HepG2 (cell line): ENCODE results near the gene SNAI3. TPM values are rescaled to one million over a fixed set of nuclear protein-coding genes. Genes with fewer than 3 reads are reported as not detected.

Experiments used
- JARID2 ChIP-seq: sonication (generic); formaldehyde crosslinking; IDR thresholded peaks from 2 replicates; pipeline ENCODE4 v1.8.1; 2023; ENCODE audit warnings: missing genetic modification reagents, inconsistent platforms; ENCODE audit not compliant: insufficient replicate concordance
- LCORL ChIP-seq, 2 experiments: fragments of 450-650 bp in 1 of 2; sonication (generic) in 1 of 2; formaldehyde crosslinking in 1 of 2; IDR thresholded peaks; 2 replicates each; pipeline versions ENCODE4 v1.5.0 to v1.6.1; 2017 to 2020; ENCODE audit warnings: antibody characterized with exemption in 1 of 2, missing genetic modification reagents in 1 of 2
- NR3C1 ChIP-seq: sonication (generic); formaldehyde crosslinking; IDR thresholded peaks from 2 replicates; pipeline ENCODE4 v1.4.0; 2020; ENCODE audit warnings: missing genetic modification reagents
- PCBP1 ChIP-seq: fragments of 200-400 bp; formaldehyde crosslinking; IDR thresholded peaks from 2 replicates; pipeline ENCODE4 v1.6.1; 2017; ENCODE audit warnings: mild to moderate bottlenecking, low read depth, low read length, borderline replicate concordance
- RBFOX2 ChIP-seq: fragments of 200-400 bp; formaldehyde crosslinking; IDR thresholded peaks from 2 replicates; pipeline ENCODE4 v1.6.1; 2017; ENCODE audit warnings: low read depth, mild to moderate bottlenecking, low read length
- RCOR2 ChIP-seq: IDR thresholded peaks from 2 replicates; pipeline ENCODE4 v1.6.1; 2016; ENCODE audit warnings: missing biosample characterization, missing genetic modification reagents
- RXRB ChIP-seq: IDR thresholded peaks from 2 replicates; pipeline ENCODE4 v1.6.1; 2016; ENCODE audit warnings: borderline replicate concordance, missing genetic modification reagents, missing compliant biosample characterization
- SRSF9 ChIP-seq: fragments of 200-400 bp; formaldehyde crosslinking; IDR thresholded peaks from 2 replicates; pipeline ENCODE4 v1.6.1; 2018; ENCODE audit warnings: borderline replicate concordance, mild to moderate bottlenecking, low read depth, low read length; ENCODE audit not compliant: insufficient read depth, poor library complexity, severe bottlenecking
- THAP11 ChIP-seq: IDR thresholded peaks from 2 replicates; pipeline ENCODE4 v1.6.1; 2016; ENCODE audit warnings: missing biosample characterization, missing genetic modification reagents
- ZKSCAN1 ChIP-seq: fragments of 150-350 bp; IDR thresholded peaks from 2 replicates; pipeline ENCODE4 v1.6.1; 2014; ENCODE audit warnings: low read length
- ZMYM4 ChIP-seq: sonication (generic); formaldehyde crosslinking; IDR thresholded peaks from 2 replicates; pipeline ENCODE4 v1.8.1; 2023; ENCODE audit warnings: mild to moderate bottlenecking, missing genetic modification reagents
- ZNF207 ChIP-seq: fragments of 450-650 bp; IDR thresholded peaks from 2 replicates; pipeline ENCODE4 v1.6.1; 2016; ENCODE audit warnings: antibody characterized with exemption, borderline replicate concordance
- ZNF460 ChIP-seq: sonication (generic); formaldehyde crosslinking; IDR thresholded peaks from 2 replicates; pipeline ENCODE4 v1.5.1; 2020; ENCODE audit warnings: missing genetic modification reagents, mild to moderate bottlenecking, borderline replicate concordance
- ZNF615 ChIP-seq: sonication (generic); formaldehyde crosslinking; IDR thresholded peaks from 2 replicates; pipeline ENCODE4 v1.5.0; 2020; ENCODE audit warnings: mild to moderate bottlenecking, missing genetic modification reagents, borderline replicate concordance
- ZNF780A ChIP-seq: sonication (generic); formaldehyde crosslinking; IDR thresholded peaks from 2 replicates; pipeline ENCODE4 v1.8.0; 2022; ENCODE audit warnings: mild to moderate bottlenecking, missing genetic modification reagents, moderate library complexity
- polyA plus RNA-seq, 8 experiments: library from polyadenylated mRNA; depleted of rRNA in 3 of 8; stranded (reverse) in 7 of 8; unstranded in 1 of 8; fragments of >200 nt; fragmentation: Illumina TruSeq in 4 of 8; extraction: Trizol in 4 of 8; gene quantifications; 2 replicates each; pipeline versions ENCODE4 v1.2.1 to v1.2.3, GENCODE V29; 2011 to 2016; ENCODE audit warnings: low read depth in 4 of 8, missing spikeins in 1 of 8, mixed read lengths in 1 of 8; ENCODE audit not compliant: insufficient read depth in 1 of 8
- total RNA-seq, 5 experiments: library from RNA; depleted of rRNA; stranded (reverse); fragments of >200 nt; fragmentation: Illumina TruSeq; extraction: Trizol; gene quantifications; 2 replicates each; pipeline ENCODE4 v1.2.3, GENCODE V29; 2016; ENCODE audit warnings: low read depth in 1 of 5
- TF ChIP-seq, protein P1 (sequence below): sonication (generic); formaldehyde crosslinking; IDR thresholded peaks from 2 replicates; pipeline ENCODE4 v1.8.1; 2022; ENCODE audit warnings: mild to moderate bottlenecking, missing genetic modification reagents
- TF ChIP-seq, protein P2 (sequence below): sonication (generic); formaldehyde crosslinking; IDR thresholded peaks from 2 replicates; pipeline ENCODE4 v1.8.0; 2022; ENCODE audit warnings: mild to moderate bottlenecking, missing genetic modification reagents
- TF ChIP-seq, protein P3 (sequence below): sonication (generic); formaldehyde crosslinking; IDR thresholded peaks from 2 replicates; pipeline ENCODE4 v1.4.0; 2020; ENCODE audit warnings: missing genetic modification reagents, borderline replicate concordance
- TF ChIP-seq, protein P4 (sequence below): sonication (generic); formaldehyde crosslinking; conservative IDR thresholded peaks from 2 replicates; pipeline ENCODE4 v1.4.0; 2020; ENCODE audit warnings: missing genetic modification reagents

Gene SNAI3
- total and polyA plus RNA-seq, 2 of the 13 experiments (the other 11 are each of a cell fraction or from before 2014, with no cell fraction given), result 0.09 to 0.18 TPM

DNA sequence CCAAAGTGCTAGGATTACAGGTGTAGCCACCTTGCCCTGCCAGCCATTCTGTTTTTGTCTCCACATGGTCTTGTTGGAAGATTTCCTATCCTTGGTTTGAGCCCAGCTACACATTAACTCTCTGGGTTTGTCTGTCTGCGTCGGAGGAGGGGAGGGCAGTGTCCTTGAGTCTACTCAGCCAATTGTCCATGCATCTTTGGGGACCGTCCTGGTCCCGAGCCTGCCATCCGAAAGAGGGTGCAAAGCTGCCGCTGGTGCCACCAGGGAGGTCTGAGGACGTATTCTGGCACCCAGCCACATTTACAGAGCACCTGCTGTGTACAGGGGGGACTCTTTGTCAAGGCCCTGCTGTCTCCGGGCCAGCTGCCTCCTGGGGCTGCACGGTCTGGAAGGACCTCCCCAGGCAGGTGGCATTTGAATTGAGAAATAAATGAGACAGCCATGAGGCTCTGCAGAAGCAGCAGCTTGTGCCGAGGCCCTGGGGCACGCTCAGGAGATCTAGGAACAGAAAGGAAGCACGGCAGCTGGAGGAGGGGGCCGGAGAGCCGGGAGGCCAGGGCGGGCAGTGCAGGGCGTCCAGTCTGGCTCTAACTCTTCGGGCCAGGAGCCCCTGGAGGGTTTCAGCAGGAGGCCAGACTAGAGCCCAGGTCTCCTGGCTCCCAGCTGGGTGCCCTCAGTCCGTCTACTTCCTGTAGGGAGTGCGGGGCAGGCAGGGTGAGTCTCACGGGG, 36.9 kb downstream of the SNAI3 start (continued):
- TF ChIP-seq, protein P1, sequence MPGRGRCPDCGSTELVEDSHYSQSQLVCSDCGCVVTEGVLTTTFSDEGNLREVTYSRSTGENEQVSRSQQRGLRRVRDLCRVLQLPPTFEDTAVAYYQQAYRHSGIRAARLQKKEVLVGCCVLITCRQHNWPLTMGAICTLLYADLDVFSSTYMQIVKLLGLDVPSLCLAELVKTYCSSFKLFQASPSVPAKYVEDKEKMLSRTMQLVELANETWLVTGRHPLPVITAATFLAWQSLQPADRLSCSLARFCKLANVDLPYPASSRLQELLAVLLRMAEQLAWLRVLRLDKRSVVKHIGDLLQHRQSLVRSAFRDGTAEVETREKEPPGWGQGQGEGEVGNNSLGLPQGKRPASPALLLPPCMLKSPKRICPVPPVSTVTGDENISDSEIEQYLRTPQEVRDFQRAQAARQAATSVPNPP (CRISPR knock-in tag), result no peak
- TF ChIP-seq, protein P2, sequence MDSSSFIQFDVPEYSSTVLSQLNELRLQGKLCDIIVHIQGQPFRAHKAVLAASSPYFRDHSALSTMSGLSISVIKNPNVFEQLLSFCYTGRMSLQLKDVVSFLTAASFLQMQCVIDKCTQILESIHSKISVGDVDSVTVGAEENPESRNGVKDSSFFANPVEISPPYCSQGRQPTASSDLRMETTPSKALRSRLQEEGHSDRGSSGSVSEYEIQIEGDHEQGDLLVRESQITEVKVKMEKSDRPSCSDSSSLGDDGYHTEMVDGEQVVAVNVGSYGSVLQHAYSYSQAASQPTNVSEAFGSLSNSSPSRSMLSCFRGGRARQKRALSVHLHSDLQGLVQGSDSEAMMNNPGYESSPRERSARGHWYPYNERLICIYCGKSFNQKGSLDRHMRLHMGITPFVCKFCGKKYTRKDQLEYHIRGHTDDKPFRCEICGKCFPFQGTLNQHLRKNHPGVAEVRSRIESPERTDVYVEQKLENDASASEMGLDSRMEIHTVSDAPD (CRISPR knock-in tag), result no peak
- TF ChIP-seq ZNF615 (CRISPR knock-in tag) (no peak), ZNF207 (no peak), NR3C1 (CRISPR knock-in tag) (no peak), THAP11 (CRISPR knock-in tag) (no peak; the same call in 1 of the 2 replicates), LCORL (IDR thresholded peaks at IDR 0.05) (no peak), LCORL (CRISPR knock-in tag; IDR thresholded peaks at IDR 0.05) (peak; percentile 67), SRSF9 (no peak), PCBP1 (no peak), RXRB (CRISPR knock-in tag) (no peak), RCOR2 (CRISPR knock-in tag) (no peak), ZNF780A (CRISPR knock-in tag) (no peak), JARID2 (CRISPR knock-in tag) (no peak), ZNF460 (CRISPR knock-in tag) (0 out of 2 replicates have a peak, but pooled peaks have one; percentile 15), RBFOX2 (no peak), ZMYM4 (CRISPR knock-in tag) (no peak), ZKSCAN1 (no peak)
- TF ChIP-seq, protein P3, sequence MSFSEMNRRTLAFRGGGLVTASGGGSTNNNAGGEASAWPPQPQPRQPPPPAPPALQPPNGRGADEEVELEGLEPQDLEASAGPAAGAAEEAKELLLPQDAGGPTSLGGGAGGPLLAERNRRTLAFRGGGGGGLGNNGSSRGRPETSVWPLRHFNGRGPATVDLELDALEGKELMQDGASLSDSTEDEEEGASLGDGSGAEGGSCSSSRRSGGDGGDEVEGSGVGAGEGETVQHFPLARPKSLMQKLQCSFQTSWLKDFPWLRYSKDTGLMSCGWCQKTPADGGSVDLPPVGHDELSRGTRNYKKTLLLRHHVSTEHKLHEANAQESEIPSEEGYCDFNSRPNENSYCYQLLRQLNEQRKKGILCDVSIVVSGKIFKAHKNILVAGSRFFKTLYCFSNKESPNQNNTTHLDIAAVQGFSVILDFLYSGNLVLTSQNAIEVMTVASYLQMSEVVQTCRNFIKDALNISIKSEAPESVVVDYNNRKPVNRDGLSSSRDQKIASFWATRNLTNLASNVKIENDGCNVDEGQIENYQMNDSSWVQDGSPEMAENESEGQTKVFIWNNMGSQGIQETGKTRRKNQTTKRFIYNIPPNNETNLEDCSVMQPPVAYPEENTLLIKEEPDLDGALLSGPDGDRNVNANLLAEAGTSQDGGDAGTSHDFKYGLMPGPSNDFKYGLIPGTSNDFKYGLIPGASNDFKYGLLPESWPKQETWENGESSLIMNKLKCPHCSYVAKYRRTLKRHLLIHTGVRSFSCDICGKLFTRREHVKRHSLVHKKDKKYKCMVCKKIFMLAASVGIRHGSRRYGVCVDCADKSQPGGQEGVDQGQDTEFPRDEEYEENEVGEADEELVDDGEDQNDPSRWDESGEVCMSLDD (CRISPR knock-in tag), result no peak
- TF ChIP-seq, protein P4, sequence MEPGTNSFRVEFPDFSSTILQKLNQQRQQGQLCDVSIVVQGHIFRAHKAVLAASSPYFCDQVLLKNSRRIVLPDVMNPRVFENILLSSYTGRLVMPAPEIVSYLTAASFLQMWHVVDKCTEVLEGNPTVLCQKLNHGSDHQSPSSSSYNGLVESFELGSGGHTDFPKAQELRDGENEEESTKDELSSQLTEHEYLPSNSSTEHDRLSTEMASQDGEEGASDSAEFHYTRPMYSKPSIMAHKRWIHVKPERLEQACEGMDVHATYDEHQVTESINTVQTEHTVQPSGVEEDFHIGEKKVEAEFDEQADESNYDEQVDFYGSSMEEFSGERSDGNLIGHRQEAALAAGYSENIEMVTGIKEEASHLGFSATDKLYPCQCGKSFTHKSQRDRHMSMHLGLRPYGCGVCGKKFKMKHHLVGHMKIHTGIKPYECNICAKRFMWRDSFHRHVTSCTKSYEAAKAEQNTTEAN (CRISPR knock-in tag), result no peak
